ENCODE results near the gene CDH5. TPM values are rescaled to one million over a fixed set of nuclear protein-coding genes. Genes with fewer than 3 reads are reported as not detected.

CDH5 gene
- total RNA-seq, 2 donors from 2014 or later, result 10.4 to 15.8 TPM

DNA sequence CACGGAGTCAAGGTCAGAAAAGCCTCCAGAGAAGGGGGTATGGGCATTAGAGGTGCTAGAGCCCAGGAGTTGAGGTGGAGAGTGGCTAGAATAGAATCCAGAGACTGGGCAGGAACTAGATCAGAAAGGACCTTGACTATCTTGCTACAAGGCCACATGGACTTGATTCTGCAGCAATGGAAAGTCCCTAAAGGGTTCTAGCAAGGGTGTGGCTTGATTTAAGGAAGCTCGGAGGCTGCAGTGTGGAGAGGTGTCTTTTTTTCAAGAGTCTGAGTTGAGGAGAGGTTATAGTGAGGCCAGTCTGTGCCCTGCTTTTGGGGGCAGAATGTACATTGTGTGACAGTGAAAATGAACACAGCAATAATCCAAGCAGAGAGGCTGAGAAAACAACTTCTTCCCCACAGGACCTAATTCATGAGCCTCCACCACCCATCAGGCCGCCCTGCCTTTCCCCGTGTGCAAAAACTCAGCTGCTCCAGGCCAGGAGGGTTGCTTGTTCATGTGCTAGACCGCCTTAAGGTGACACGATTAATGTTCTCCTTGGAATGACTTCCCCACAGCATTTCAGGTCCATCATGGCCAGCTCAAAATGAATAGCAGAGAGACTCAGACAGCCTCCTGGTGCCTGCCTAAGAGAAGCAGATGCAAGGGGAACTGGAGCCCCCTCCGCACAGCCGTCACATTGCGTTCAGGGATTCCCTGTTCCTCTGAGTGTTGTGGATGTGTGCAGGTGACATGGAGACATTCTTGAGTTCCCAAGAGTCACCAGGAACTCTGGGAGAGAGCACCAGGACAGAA, 51.9 kb downstream of the CDH5 start:
- H3K4me1 ChIP-seq, result no peaks in the 10 kb centered on the region
- no peaks in the 10 kb centered on the region for H3K27me3 ChIP-seq
- ATAC-seq (no peak), DNase-seq (no peak)
- intact Hi-C loops (cut with DNase I), result no loop called here
- no peak overlapping the region for H3K27ac ChIP-seq
- no peak for TF ChIP-seq CTCF (IDR thresholded peaks at IDR 0.05)
- no peak for TF ChIP-seq POLR2A (IDR thresholded peaks at IDR 0.05)
- H3K4me3 ChIP-seq, result no peak overlapping the region
- H3K9me3 ChIP-seq, result no peaks in the 10 kb centered on the region
- no peaks in the 10 kb centered on the region for H3K36me3 ChIP-seq (replicated peaks in 1 of 2; ENCODE audit: insufficient read depth in 1 of 2, low read depth in 2 of 2)
- 65% methylated on average over 9 of the region's 9 CpGs for whole genome bisulfite sequencing, 2 donors

- ATAC-seq (no peak), DNase-seq (no peak)
- WGBS, 2 donors, result 55 to 65% methylated on average over 3 of the region's 3 CpGs
- no peak overlapping the region for H3K27ac ChIP-seq
- intact Hi-C loops (cut with DNase I), result no loop called here
- no peaks in the 10 kb centered on the region for H3K36me3 ChIP-seq (replicated peaks in 1 of 2; ENCODE audit: insufficient read depth in 1 of 2, low read depth in 2 of 2)
- TF ChIP-seq CTCF (IDR thresholded peaks at IDR 0.05) (no peak), POLR2A (IDR thresholded peaks at IDR 0.05) (no peak)
- H3K4me3 ChIP-seq, result no peak overlapping the region
- no peaks in the 10 kb centered on the region for H3K27me3 ChIP-seq
- H3K9me3 ChIP-seq, result no peaks in the 10 kb centered on the region
- H3K4me1 ChIP-seq, result no peaks in the 10 kb centered on the region
Measured at GRCh38 chr16:66419527-66419926, 53.0 kb downstream of the CDH5 start.

- ATAC-seq (no peak), DNase-seq (no peak)
- H3K4me1 ChIP-seq, result no peaks in the 10 kb centered on the region
- WGBS, 2 donors, result 22 to 23% methylated on average over 1 of the region's 1 CpG
- intact Hi-C loops (cut with DNase I), result no loop called here
- no peak overlapping the region for H3K4me3 ChIP-seq
- H3K36me3 ChIP-seq (replicated peaks in 1 of 2; ENCODE audit: insufficient read depth in 1 of 2, low read depth in 2 of 2), result no peaks in the 10 kb centered on the region
- no peak overlapping the region for H3K27ac ChIP-seq
- H3K9me3 ChIP-seq, result no peaks in the 10 kb centered on the region
- TF ChIP-seq CTCF (IDR thresholded peaks at IDR 0.05) (no peak), POLR2A (IDR thresholded peaks at IDR 0.05) (no peak)
- no peaks in the 10 kb centered on the region for H3K27me3 ChIP-seq
Measured at GRCh38 chr16:66420396-66420795, 53.9 kb downstream of the CDH5 start.

DNA sequence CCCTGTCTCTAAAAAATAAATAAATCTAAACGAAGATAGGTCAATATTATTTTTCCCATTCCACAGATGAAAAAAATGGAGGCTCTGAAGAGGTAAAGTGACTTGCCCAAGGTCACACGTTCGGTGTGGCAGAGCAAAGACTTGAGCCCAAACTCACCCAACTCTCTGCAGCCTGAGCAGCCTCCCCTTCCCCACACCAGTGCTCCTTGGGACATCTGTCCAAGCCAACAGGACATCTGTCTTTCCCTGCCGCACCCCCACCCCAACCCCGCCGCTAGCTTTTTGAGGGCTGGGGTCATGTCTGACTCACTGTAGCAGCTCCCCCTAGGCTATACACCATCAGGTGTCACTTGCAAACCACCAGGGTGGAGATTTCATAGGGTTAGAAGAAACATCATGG, 55.4 kb downstream of the CDH5 start:
- 64 to 72% methylated on average over 6 of the region's 6 CpGs for WGBS, 2 donors

More for the DNA sequence above, 55.4 kb downstream of the CDH5 start:
- H3K27ac ChIP-seq, result no peak overlapping the region
- H3K4me1 ChIP-seq, result peaks cover 6% of the 10 kb centered on the region
- no peak for TF ChIP-seq POLR2A (IDR thresholded peaks at IDR 0.05)
- no peak for TF ChIP-seq CTCF (IDR thresholded peaks at IDR 0.05)
- intact Hi-C loops (cut with DNase I), result no loop called here
- H3K27me3 ChIP-seq, result peaks cover 0 to 7% of the 10 kb centered on the region in 2 donors
- no peak for ATAC-seq
- H3K9me3 ChIP-seq, result no peaks in the 10 kb centered on the region
- H3K4me3 ChIP-seq, result no peak overlapping the region
- no peak for DNase-seq
- no peaks in the 10 kb centered on the region for H3K36me3 ChIP-seq (replicated peaks in 1 of 2; ENCODE audit: insufficient read depth in 1 of 2, low read depth in 2 of 2)

Measured in body of pancreas (tissue), 4 donors.